ENCODE measurements around the gene SIL1.

The SIL1 gene

GRCh38 chr5:138920181-138920580 lies 278.0 kb downstream of the SIL1 start:
- DNase-seq (ENCODE audit: low read depth), result no peak

- DNase-seq (ENCODE audit: low read depth), result no peak
Measured at GRCh38 chr5:138918686-138919085, 279.5 kb downstream of the SIL1 start.

DNA sequence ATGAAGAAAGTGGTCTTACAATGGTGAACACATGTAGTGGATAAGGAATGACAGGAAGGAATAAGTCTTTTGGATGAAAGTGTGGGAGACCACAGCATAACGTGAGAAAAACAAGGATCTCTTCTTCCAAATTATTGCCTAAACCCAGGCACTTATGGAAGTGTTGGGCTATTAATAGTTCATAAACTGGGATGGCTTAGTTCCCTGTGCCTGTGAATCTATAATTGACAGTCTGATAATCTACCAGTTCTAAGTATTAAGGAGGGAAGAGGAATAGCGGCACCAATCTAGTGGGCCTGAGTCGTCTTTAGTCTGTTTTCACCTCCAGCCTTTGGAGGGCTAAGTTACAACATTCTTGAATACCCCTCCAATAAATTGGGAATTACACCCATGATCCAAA lies 283.8 kb downstream of the SIL1 start:
- no peak for DNase-seq (ENCODE audit: low read depth)

GRCh38 chr5:138913773-138914172 lies 284.4 kb downstream of the SIL1 start:
- DNase-seq (ENCODE audit: low read depth), result no peak

DNA sequence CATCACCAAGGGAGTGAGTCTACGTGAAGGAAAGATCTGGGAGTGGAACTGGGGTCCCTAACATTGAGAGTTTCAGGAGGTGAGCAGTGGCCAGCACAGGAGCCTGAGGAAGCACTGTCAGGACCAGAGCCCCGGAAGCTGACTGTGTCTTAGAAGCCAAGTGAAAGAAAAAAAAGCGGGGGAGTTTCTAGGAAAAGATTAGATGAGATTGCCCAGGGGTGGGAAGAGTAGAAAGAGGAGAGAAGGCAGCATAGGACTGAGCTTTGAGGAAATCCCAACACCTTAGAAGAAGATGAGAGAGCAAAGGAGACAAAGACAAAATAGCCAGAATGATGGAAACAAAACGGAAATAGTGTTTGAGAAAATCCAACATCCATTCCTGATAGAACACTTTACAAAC lies 286.1 kb downstream of the SIL1 start:
- DNase-seq (ENCODE audit: low read depth), result no peak

GRCh38 chr5:138911441-138911840 lies 286.7 kb downstream of the SIL1 start:
- no peak for DNase-seq (ENCODE audit: low read depth)

DNA sequence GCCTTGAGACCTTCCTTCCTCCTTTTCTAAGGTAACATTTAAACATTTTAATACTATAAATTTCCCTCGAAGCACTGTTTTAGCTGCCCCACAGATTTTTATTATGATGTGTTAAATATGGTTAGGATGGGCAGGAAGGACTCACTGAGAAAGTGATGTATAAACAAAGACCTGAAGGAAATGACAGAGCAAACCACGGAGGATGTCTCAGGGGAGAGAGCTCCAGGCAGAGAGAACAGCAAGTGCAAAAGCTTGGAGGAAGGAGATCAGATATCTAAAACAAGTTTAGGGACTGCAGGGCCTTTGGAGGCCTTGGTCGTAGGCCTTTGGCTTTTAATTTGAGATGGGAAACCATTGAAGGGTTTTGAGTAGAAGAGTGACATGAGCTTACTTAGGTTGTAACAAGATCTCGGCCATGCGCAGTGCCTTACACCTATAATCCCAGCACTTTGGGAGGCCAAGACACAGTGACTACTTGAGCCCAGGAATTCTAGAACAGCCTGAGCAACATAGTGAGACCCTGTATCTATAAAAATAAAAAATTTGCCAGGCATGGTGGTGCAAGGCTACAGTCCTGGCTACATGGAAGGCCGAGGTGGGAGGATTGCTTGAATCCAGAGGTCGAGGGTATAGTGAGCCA lies 287.5 kb downstream of the SIL1 start:
- DNase-seq (ENCODE audit: low read depth), result no peak

DNA sequence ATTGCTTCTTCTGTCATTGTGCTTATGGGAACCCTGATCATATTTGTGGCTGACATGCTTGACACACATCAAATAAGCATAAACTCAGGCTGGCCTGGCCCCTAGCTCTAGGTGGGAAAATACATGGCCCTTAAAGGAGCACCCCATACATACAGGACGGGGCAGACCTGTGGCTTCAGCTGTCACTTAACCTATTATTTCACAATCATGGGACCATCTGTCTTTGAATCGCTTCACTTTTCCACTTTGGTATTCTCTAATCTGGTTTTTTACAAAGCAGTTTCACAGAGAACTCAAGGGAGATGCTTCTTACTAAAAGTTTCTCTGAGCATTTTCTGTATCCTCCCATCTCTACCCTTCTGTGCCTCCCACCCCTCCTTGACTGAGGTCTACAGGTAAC lies 288.4 kb downstream of the SIL1 start:
- no peak for DNase-seq (ENCODE audit: low read depth)

DNA sequence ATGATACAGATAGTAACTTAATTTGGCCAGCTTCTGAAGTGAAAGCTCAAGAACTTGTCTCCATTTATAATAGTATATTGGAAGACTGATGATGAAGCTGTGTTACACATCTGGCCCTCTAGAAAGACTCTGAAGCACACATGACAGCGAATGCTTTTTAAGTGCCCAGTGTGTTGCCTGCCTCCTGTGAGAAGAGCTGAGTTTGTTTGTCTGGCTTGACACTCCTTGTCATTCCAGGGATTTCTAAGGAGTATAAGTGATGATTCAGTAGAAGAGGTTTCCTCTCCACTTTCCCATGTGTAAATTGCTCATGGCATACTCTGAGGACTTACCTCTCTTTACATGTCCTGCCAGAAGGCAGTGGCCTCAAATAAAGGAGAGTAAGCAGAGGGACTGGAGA lies 292.6 kb downstream of the SIL1 start:
- DNase-seq (ENCODE audit: low read depth), result no peak

GRCh38 chr5:138903130-138903775 lies 294.9 kb downstream of the SIL1 start:
- no peak for DNase-seq (ENCODE audit: low read depth)

DNA sequence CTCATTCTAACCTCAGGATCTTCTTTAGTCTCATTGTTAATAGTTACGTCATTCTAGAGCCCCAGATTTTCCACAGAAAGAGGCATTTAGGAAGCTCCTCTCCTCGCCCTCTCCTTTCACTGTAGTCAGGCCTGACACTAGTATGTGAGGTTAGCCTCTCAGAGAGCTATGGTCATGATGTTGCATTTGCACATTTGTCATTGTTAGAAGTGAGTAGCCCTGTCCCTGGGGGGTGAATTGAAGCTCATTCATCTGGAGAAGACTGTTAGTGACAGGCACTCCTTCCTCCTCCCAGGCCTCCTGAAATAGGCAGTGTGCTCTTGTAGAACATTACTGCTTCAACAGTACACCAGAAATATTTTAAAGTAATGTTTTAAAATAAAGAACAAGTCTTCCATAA lies 296.5 kb downstream of the SIL1 start:
- DNase-seq (ENCODE audit: low read depth), result no peak

DNA sequence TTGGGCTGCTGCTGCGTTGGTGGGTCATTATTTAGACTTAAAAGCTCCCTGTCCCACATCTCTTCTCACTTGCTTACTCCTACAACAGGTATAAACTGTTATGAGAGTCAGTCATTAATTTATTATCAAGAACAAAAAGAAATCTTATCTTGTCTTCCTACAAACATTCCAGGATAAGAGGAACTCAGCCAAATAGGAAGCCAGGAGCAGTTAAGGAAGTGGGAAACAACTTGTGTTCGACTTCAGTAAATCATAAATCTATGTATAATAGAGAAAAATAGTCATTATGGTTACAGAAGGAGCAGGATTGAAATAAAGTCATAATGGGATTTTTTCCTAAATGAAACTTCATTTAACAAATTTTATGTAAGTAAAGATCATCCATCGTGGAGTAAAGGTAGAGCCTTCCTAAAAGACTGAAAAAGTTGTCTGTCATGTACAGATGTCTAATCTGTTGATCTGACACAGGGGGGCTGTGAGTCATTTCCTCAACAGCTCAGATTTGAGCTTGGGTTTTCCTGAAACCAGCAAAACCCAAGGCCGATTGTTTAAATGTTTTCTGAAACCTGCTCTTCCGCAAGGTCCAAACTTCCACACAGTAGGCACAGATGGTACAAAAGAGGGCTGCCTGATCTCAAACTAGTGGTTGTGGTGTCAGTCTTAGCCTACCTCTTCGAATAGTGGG lies 297.7 kb downstream of the SIL1 start:
- no peak for DNase-seq (ENCODE audit: low read depth)

DNA sequence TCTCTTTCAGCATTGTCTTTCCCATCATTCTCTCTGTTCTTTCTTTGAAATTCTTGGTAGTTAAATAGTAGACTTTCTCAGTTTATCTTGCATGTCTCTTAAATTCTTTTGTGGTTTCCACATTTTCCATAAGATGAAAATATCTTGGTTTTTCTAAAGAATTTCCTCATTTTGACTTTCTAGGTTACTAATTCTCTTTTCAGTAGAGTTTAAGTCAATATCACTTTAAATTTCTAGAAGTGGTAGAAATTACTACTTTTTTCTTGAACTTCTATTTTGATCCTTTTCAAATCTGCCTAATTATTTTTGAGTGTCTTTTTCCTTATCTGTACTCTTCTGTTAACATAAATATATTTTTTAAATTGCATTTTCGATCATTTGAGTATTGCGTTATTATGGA lies 299.4 kb downstream of the SIL1 start:
- no peak for DNase-seq (ENCODE audit: low read depth)

- no peak for DNase-seq (ENCODE audit: low read depth)
Measured at GRCh38 chr5:138898299-138898698, 299.9 kb downstream of the SIL1 start.

All from T follicular helper cell (primary cell).